Measurements from ENCODE around the gene COL4A3.
"Not testable (repeated sequence)": the region's sequence is repeated elsewhere in the genome, so short reads cannot be mapped to it uniquely, and the experiment has no call there.

Gene COL4A3

GRCh38 chr2:227160164-227160563 is 4.3 kb upstream of the COL4A3 start:
- DNase-seq, result no peak

GRCh38 chr2:227161947-227162346 is 2.5 kb upstream of the COL4A3 start:
- no peak for DNase-seq

DNA sequence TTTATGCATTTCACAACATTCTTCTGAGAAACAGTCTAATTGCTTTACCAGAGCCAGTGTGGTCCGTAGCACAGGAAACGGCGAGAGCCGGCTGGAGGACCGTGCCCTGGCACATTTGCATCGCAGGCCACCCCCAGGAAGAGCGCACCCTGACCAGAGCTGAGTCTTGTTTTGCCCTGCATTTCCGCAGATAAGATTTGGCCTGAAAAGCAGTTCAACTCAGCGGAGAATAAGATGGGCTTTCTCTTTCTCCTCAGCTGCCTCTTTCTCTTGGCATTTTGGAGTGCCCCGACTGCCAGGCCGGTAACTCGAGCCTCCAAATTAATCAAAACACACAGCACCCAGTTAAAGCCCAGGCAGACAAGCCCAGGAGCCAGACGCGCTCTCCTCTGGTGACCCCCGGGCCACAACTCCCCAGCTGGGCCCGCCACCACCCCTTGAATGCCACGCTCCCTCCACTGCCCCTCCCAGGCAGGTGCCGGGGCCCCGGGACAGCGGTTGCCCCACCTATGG is 883 bp upstream of the COL4A3 start:
- no peak for DNase-seq

DNA sequence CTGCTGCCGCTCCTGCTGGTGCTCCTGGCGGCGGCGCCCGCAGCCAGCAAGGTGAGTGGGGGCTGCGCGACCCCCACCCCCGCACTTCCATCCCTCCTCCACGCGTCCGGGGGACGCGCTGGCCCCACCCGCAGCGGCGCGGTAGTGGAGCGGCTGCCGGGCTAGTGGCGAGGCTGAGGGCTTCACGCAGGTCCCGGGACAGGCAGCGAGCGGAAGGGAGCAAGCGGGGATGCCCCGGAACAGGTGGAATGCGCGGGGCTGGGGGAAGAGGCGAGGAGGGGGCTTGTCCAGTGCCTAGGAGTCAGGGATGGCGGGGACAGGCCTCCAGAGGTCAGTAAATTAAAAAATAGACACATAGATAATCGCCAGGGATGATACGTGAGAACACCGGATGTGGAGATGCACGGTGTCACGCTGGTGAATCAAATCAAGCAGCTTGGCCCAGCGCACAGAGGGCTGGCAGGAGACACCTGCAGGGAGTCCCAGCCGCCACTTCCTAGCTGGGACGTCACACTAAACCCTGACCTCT is 403 bp downstream of the COL4A3 start:
- no peak for DNase-seq

GRCh38 chr2:227171779-227172178 is 7.4 kb downstream of the COL4A3 start:
- DNase-seq, result not testable (repeated sequence)

DNA sequence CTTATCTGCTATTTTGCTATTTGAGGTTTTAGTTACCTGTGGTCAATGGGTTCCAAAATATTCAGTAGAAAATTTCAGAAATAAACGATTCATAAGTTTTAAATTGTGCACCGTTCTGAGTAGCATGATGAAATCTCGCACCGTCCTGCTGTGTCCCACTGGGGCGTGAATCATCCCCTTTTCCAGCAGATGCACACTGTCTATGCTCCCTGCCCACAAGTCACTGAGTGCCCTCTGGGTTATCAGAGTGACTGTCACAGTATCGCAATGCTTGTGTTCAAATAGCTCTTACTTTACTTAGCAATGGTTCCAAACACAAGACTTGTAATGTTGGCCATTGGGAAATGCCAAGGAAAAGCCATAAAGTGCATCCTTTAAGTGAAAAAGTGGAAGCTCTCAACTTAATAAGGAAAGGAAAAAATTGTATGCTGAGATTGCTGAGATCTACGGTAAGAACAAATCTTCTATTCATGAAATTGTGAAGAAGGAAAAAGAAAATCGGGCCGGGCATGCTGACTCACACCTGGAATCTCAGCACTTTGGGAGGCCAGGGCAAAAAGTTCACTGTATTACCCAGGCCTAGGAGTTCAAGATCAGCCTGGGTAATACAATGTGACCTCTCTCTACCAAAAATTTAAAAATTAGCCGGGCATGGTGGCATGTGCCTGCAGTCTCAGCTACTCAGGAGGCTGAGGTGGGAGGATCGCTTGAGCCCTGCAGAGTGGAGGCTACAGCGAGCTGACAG is 13.3 kb downstream of the COL4A3 start:
- no peak for DNase-seq

GRCh38 chr2:227179988-227180685 is 15.7 kb downstream of the COL4A3 start:
- no peak for DNase-seq

- DNase-seq, result no peak
Observed at GRCh38 chr2:227180770-227181169, 16.3 kb downstream of the COL4A3 start.

DNA sequence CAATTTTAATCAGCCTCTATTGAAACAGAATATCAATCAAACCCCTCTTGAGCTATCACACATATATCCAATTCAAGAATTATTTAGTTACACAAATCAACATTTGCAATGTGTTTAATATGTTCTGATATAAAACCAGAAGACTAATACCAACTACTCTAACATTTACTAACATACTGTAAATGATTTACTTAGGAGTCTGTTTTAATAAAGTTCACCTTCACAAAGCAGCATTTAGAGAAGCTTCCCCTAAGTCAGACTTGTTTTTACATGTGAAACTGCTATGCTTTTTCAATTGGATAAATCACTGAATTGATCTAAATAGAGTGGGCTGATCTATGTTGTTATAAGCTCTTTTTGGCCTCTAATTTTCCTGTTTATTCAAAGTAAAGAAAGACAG is 18.3 kb downstream of the COL4A3 start:
- no peak for DNase-seq

DNA sequence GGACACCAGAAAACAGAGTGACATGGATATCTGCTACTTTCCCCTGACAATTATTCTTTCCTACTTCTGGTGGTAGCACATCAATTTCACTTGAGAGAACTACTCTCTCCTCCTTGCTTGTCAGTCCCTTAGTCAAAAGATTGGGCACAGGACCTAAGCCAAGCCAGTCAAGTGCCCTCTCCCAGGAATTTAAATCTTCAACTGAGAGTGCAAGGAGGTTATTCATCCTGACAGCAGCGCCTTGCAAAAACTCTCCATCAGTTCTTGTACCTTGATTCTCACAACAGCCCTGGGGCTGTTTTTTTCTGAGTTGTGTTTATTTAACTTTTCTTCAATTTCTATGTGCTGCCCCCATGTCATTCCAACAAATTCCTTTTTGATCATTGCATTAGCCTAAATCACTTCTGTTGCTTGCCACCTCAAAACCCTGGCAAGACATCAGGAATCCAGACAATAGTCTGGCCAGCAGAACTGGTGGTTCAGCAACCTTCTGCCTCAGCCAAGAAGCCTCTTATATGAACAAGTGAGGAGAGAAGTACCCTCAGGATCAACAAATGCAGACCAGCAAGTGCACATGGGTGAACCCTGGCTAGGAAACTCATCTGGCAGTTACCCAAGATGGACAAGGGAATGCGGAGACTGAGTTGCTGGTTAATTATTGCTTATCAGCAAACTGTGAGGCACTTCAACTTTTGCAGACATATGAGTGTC is 19.4 kb downstream of the COL4A3 start:
- DNase-seq, result no peak

GRCh38 chr2:227185615-227186232 is 21.3 kb downstream of the COL4A3 start:
- no peak for DNase-seq

DNA sequence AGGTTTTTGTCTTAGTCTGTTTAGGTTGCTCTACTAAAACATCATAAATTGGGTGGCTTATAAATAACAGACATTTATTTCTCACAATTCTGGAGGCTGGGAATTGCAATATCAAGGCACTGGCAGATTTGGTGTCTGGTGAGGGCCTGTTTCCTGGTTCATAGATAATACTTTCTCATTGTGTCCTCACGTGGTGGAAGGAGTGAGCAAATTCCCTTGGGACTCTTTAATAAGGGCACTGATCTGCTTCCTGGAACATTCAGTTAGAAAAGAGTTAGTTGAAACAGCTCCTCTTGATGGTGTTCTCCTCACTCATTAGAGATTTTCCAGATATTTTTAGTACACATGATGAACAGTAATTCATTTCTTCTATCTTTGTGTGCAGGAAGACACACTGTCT is 22.3 kb downstream of the COL4A3 start:
- no peak for DNase-seq

GRCh38 chr2:227188292-227188691 is 23.9 kb downstream of the COL4A3 start:
- no peak for DNase-seq

DNA sequence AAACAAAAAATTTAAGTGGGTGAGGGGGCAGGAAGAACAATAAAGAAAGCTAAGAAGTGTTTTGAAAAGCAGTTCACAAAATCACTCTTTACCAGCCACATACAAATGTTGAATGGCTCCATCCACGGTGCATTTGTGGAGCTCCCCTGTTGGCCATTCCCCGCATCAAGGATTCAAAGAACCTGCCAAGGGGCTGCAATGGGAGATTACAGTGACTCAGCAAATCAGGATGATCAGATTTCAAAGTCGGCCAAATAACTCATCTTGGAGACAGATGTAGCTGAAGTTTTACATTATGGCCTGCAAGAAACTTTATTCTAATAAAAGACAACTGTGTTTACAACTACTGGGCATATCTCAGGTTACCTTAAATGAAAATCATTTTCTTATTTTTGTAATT is 26.9 kb downstream of the COL4A3 start:
- no peak for DNase-seq

GRCh38 chr2:227192491-227192890 is 28.1 kb downstream of the COL4A3 start:
- no peak for DNase-seq

DNA sequence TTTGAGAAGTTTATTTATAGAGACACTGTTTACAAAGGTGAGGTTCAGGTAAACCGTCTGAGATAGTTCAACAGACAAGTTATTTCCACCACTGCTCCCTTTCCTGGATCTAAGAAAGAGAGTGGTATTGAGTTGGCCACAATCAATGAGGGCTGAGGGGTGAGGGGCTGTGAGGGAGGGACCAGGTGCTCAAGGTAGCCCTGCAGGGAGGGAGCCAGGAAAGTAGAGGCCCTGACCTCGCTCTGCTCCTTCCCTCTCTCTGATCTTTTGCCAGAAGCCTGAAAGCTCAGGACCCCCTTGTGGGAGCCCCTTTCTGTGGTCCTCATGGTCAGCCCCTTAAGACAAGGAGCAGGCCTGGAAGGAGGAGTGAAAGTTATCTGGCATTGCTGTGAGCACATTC is 29.8 kb downstream of the COL4A3 start:
- no peak for DNase-seq

DNA sequence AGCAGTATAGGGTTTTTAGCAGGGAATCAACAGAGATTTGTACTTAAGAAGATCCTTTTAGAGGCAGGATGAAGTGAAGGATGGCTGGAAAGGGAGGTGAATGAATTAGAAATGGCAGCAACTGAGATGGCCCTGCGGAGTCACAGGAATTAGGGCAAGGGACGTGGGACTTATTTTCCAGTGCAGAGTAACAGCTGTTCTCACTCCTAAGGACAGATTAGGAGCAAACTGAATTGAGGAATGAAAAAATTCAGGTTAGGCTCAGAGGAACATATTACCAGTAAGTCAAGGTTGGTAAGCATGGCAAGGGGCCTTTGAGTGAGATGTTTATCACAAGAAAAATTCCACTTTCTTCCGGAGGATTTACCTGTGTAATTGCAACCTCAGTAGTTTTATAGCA is 34.4 kb downstream of the COL4A3 start:
- DNase-seq, result no peak

DNA sequence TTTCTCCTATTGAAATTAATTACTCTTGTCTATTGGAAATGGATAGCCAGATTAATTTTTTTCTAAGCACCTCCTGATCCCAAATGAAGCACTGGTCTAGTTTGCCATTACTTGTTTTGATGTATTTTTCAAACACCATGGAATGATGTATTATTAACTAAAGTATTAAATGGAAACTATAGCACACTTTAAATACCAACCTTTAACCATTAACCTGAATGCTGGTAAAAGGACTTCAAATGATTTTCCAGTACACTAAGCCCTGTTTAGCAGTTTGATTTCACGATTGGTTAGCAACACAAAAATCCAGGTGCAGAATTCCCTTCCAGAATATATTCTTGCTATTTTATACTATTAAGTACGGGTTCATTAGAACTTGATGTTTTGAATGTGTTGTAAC is 37.3 kb downstream of the COL4A3 start:
- DNase-seq, result no peak

DNA sequence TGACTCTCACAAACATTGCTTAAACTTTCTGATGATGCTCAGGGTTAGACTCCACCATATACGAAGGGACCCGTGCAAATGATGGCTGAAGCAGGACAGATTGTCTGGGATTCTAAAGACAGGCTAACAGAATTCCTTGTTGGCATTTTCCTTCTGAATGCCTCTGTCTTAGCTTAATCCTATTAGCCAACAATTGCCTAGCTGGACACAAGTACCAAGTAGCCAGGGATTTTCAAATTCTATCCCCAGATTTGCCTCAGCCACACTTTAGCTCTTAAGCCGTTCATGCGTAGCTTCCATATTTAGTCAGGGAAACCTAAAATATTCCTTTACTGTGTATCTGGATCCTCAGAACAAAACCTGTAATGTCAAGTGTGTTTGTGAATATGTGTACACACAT is 40.0 kb downstream of the COL4A3 start:
- no peak for DNase-seq

DNA sequence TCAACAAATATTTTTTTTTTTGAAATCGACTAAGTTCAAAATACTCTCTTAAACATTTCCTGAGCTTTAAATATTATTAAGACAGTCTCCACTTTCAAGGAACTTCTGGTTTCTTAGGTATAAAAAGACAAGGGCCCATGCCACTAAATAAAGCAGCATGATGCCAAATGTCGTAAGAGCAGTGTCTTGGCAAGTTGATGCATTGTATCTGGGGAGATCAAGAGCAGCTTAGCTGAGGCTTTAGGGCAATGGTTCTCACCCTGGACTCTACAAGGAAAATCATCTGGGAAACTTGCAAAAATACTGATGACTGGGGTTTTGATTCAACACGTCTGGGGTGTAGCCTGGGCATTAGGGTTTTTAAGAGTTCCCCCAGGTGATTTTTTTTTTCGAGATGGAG is 41.3 kb downstream of the COL4A3 start:
- DNase-seq, result no peak

DNA sequence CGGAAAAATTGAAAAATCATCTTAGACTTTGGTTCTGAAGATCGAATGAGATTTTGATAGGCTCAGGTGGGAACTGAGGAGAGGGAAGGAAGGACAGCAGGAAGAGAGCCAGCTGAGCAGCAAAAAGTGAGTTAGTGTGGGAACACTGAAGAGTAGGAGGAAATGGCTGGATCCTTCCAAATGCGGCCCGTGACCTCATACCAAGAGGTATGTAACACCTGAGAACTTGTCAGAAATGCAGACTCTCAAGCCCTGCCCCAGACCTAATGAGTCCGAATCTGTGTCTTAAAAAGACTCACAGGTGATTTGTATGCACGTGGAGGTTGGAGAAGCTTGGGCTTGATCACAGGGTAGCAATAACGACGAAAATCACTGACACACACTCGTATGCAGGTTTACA is 42.0 kb downstream of the COL4A3 start:
- no peak for DNase-seq

DNA sequence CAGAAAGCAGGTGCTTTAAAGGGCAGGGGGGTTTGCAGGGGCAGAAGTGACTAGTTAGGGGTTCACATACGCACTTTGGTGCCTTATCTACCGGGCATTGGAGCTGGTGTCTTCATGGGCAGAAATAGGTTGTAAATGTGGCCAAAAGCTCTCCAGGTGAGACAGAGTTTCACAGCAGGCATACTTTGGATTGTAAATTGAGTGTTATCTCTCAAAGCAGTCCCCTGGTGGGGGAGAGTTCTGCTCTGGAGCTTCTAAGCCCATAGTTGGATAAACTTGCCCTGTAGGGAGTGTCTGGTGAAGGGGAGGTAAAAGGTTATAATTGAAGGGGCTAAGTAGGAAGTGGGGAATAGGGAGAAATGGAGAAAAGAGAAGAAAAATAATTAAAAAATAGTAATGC is 43.1 kb downstream of the COL4A3 start:
- DNase-seq, result no peak

DNA sequence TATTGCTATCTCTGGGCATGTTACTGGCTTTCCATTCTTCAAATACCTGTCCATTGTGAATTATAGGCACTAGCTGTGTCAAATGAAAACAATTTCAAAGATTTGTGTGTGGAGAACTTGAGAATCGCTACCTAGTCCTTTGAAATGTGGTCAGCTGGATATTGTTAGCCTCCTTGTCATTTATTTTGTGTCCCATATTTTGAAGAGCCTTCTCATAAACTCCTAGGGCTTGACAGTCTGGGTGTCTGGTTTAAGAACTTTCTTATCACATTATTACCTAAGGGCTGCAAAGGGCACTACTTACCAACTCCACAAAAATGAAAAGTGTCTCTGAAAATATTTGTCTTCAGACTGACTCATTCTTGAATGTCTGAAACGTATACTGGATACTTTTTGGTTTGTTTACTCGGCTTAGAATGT is 50.2 kb downstream of the COL4A3 start:
- no peak for DNase-seq

All from activated T-cell treated with anti-CD3 and anti-CD28 coated beads, Interleukin-2, amount 50 U/mL, for 1 hour (primary cell).